K562 (cell line): ENCODE results near the gene GARNL3. TPM values are rescaled to one million over a fixed set of nuclear protein-coding genes. Genes with fewer than 3 reads are reported as not detected.
A peak's percentile ranks its signal among the peaks of the same experiment; 100 is the strongest.

ENCODE experiments used
- ATF7 ChIP-seq: fragments of 450-650 bp; IDR thresholded peaks from 2 replicates; pipeline ENCODE4 v1.7.1; 2014; ENCODE audit warnings: mild to moderate bottlenecking, moderate library complexity
- CBX3 ChIP-seq, 2 experiments: IDR thresholded peaks; 1 replicate in 1 of 2; 2 replicates in 1 of 2; pipeline ENCODE4 v1.6.1; 2012; ENCODE audit warnings: inconsistent platforms in 2 of 2, low read length in 2 of 2, borderline replicate concordance in 1 of 2, control low read depth in 1 of 2
- CCNT2 ChIP-seq: IDR thresholded peaks from 2 replicates; pipeline ENCODE4 v1.6.1; 2011; ENCODE audit warnings: borderline replicate concordance, low read depth, mild to moderate bottlenecking, moderate library complexity, mixed read lengths, low read length; ENCODE audit not compliant: insufficient read length; ENCODE audit errors: extremely low read depth
- MTA1 ChIP-seq: fragments of 450-650 bp; IDR thresholded peaks from 2 replicates; pipeline ENCODE4 v1.6.1; 2017; ENCODE audit warnings: borderline replicate concordance
- NCOA4 ChIP-seq: fragments of 450-650 bp; IDR thresholded peaks from 2 replicates; pipeline ENCODE4 v1.6.1; 2018; ENCODE audit warnings: mild to moderate bottlenecking; ENCODE audit not compliant: partially characterized antibody
- SETDB1 ChIP-seq: IDR thresholded peaks from one replicate; pipeline ENCODE4 v1.6.1; 2012; ENCODE audit warnings: low read length, control low read depth, inconsistent platforms
- TBL1XR1 ChIP-seq, 2 experiments: IDR thresholded peaks; 2 replicates each; pipeline ENCODE4 v1.6.1; 2012; ENCODE audit warnings: improper control_type of control experiment in 2 of 2, low read length in 2 of 2, mild to moderate bottlenecking in 1 of 2
- TCF3 ChIP-seq: sonication (generic); formaldehyde crosslinking; IDR thresholded peaks from 2 replicates; pipeline ENCODE4 v1.4.0; 2020; ENCODE audit warnings: mild to moderate bottlenecking, missing genetic modification reagents
- ZFP30 ChIP-seq: fragments of 250-450 bp; sonication (Bioruptor Pico); IDR thresholded peaks from 2 replicates; pipeline ENCODE4 v1.8.0; 2022; ENCODE audit warnings: moderate library complexity, mild to moderate bottlenecking, inconsistent platforms, borderline replicate concordance
- ZFP36 ChIP-seq: fragments of 150-350 bp; IDR thresholded peaks from 2 replicates; pipeline ENCODE4 v1.6.1; 2018; ENCODE audit warnings: low read length, low read depth; ENCODE audit not compliant: partially characterized antibody
- ZNF175 ChIP-seq: fragments of 200-800 bp; sonication (Bioruptor generic); IDR thresholded peaks from 2 replicates; pipeline ENCODE4 v1.6.1; 2016; ENCODE audit warnings: low read depth, mild to moderate bottlenecking, missing genetic modification characterization, missing compliant biosample characterization
- ZNF311 ChIP-seq: fragments of 250-450 bp; sonication (Bioruptor Pico); IDR thresholded peaks from 2 replicates; pipeline ENCODE4 v1.4.0; 2020; ENCODE audit warnings: mild to moderate bottlenecking, moderate library complexity
- ZNF586 ChIP-seq: fragments of 450-650 bp; formaldehyde crosslinking; conservative IDR thresholded peaks from 2 replicates; pipeline ENCODE4 v1.4.0; 2020; ENCODE audit warnings: mild to moderate bottlenecking, moderate library complexity
- ZSCAN29 ChIP-seq: fragments of 450-650 bp; IDR thresholded peaks from 2 replicates; pipeline ENCODE4 v1.6.1; 2017
- polyA plus RNA-seq, 8 experiments: library from polyadenylated mRNA; depleted of rRNA in 4 of 8; stranded (reverse) in 5 of 8; unstranded in 3 of 8; fragments of >200 nt; fragmentation: Nextera tagmentation in 2 of 8; fragmentation: Illumina TruSeq in 1 of 8; extraction: Ambion mirVana in 2 of 8; extraction: Trizol in 1 of 8; gene quantifications; 2 replicates each; pipeline versions ENCODE4 v1.2.1 to v1.2.3, GENCODE V29; 2011 to 2014; ENCODE audit warnings: inconsistent platforms in 1 of 8, missing spikeins in 1 of 8
- total RNA-seq, 7 experiments: library from RNA; depleted of rRNA in 6 of 7; stranded (reverse); fragments of >200 nt in 6 of 7; fragmentation: Illumina TruSeq in 2 of 7; extraction: Trizol in 2 of 7; gene quantifications; 2 replicates each; pipeline versions ENCODE4 v1.2.1 to v1.2.3, GENCODE V29; 2011 to 2021; ENCODE audit warnings: low replicate concordance in 1 of 7
- TF ChIP-seq, protein P1 (sequence below): IDR thresholded peaks from 3 replicates; pipeline ENCODE4 v1.6.1; 2011; ENCODE audit warnings: borderline replicate concordance, mild to moderate bottlenecking; ENCODE audit not compliant: insufficient read length, insufficient read depth
- TF ChIP-seq, protein P2 (sequence below): fragments of 250-450 bp; sonication (Bioruptor Pico); IDR thresholded peaks from 2 replicates; pipeline ENCODE4 v1.8.0; 2022; ENCODE audit warnings: inconsistent platforms
- TF ChIP-seq, protein P3 (sequence below): fragments of 250-450 bp; sonication (Bioruptor Pico); IDR thresholded peaks from 2 replicates; pipeline ENCODE4 v1.8.0; 2021; ENCODE audit warnings: borderline replicate concordance, mild to moderate bottlenecking, moderate library complexity; ENCODE audit not compliant: poor library complexity, severe bottlenecking

GARNL3 gene
- total and polyA plus RNA-seq, 9 of the 15 experiments (the other 6 are each of a cell fraction or from before 2014, with no cell fraction given), result 0.35 to 2.7 (median 1.6) TPM

DNA sequence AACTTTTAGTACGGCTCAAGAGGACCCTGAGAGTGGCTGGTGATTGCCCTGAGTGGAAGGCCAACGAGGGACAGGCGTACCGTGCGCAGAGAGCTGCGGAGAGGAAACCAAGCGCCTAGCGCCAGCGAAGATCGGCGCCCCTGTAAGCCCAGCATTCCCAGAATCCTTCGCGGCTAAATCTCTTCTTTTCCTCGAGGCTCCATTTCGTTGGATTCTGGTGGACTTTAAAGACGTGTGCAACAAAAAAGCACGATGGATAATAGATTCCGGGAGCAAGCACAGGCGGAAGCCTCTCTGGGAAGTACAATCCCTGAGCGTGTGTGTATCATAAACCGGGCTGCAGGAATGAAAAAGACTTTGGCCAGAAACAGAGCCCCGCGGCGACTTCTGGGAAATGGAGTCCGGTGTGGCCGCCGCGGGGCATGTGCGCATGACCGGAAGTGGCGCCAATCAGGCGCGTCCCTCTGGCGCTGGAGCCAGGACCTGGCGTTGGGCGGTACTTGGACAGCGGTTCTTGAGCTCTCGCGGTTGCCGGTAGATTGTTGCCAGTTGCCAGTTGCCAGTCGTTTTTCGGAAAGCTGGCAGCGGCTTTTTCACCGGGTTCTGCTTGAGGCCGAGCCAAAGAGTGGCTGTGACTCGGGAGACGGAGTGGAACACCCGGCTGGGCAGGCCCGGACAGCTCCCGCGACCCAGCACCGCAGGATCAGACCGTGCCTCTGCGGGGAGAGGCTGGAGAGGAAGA, 159.5 kb downstream of the GARNL3 start, which contains the start of gene ZNF79 (continued):
- TF ChIP-seq, protein P1, sequence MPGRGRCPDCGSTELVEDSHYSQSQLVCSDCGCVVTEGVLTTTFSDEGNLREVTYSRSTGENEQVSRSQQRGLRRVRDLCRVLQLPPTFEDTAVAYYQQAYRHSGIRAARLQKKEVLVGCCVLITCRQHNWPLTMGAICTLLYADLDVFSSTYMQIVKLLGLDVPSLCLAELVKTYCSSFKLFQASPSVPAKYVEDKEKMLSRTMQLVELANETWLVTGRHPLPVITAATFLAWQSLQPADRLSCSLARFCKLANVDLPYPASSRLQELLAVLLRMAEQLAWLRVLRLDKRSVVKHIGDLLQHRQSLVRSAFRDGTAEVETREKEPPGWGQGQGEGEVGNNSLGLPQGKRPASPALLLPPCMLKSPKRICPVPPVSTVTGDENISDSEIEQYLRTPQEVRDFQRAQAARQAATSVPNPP, result no peak
- TF ChIP-seq, protein P2, sequence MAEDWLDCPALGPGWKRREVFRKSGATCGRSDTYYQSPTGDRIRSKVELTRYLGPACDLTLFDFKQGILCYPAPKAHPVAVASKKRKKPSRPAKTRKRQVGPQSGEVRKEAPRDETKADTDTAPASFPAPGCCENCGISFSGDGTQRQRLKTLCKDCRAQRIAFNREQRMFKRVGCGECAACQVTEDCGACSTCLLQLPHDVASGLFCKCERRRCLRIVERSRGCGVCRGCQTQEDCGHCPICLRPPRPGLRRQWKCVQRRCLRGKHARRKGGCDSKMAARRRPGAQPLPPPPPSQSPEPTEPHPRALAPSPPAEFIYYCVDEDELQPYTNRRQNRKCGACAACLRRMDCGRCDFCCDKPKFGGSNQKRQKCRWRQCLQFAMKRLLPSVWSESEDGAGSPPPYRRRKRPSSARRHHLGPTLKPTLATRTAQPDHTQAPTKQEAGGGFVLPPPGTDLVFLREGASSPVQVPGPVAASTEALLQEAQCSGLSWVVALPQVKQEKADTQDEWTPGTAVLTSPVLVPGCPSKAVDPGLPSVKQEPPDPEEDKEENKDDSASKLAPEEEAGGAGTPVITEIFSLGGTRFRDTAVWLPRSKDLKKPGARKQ (CRISPR knock-in tag), result no peak
- TF ChIP-seq ZFP36 (no peak), ZNF586 (CRISPR knock-in tag) (no peak), ZNF175 (CRISPR knock-in tag) (no peak), TBL1XR1 (IDR thresholded peaks at IDR 0.05; ENCODE audit: low read length in 2 of 2) (no peak), SETDB1 (no peak), NCOA4 (no peak), TCF3 (CRISPR knock-in tag) (no peak), CBX3 (IDR thresholded peaks at IDR 0.05; ENCODE audit: borderline replicate concordance in 1 of 2, low read length in 2 of 2) (0 out of 3 replicates have a peak, but pooled peaks of 1 of the 2 experiments have one; percentile 12), ZFP30 (no peak), ATF7 (peak; percentile 71), CCNT2 (no peak), MTA1 (peak; percentile 97), ZSCAN29 (no peak), ZNF311 (CRISPR knock-in tag) (no peak)
- TF ChIP-seq, protein P3, sequence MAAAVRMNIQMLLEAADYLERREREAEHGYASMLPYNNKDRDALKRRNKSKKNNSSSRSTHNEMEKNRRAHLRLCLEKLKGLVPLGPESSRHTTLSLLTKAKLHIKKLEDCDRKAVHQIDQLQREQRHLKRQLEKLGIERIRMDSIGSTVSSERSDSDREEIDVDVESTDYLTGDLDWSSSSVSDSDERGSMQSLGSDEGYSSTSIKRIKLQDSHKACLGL, result peak; percentile 30
